ENCODE measurements around the gene FRAS1.
"Not testable (repeated sequence)": the region's sequence is repeated elsewhere in the genome, so short reads cannot be mapped to it uniquely, and the experiment has no call there.

FRAS1 gene

DNA sequence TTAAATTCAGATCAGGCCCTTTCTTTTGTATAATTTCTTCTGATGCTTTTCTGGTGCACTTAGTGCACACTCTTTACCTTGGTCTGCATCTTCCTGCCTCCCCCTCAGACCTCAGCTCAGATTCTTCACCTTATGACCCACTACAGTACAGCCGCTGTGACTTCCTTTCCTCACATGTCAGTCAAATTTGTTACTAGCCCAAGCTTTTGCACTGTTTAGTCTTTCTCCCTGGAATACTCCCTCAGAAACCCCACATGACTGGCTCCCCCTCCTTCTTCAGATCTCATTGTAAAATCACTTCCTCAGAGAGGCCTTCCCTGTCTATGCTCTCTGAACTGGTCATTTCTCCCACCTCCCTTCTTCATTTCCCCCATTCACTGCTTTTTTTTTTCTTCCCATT, 132.9 kb downstream of the FRAS1 start:
- H3K9me3 ChIP-seq (ENCODE audit: control insufficient read depth, insufficient read depth, low read length), result no peaks in the 10 kb centered on the region
- H3K27ac ChIP-seq (ENCODE audit: low read depth, low read length), result no peak overlapping the region
- no peak overlapping the region for H3K9ac ChIP-seq (ENCODE audit: low read depth, low read length)
- no peaks in the 10 kb centered on the region for H3K27me3 ChIP-seq (ENCODE audit: control insufficient read depth, insufficient read depth, low read length)
- H3K36me3 ChIP-seq (ENCODE audit: control insufficient read depth, insufficient read depth, low read length), result no peaks in the 10 kb centered on the region
- peaks cover 6% of the 10 kb centered on the region; the same call in 1 of the 2 replicates for H3K4me1 ChIP-seq (ENCODE audit: control insufficient read depth, insufficient read depth, low read length)
- no peak overlapping the region for H3K4me3 ChIP-seq (ENCODE audit: low read depth, low read length)

DNA sequence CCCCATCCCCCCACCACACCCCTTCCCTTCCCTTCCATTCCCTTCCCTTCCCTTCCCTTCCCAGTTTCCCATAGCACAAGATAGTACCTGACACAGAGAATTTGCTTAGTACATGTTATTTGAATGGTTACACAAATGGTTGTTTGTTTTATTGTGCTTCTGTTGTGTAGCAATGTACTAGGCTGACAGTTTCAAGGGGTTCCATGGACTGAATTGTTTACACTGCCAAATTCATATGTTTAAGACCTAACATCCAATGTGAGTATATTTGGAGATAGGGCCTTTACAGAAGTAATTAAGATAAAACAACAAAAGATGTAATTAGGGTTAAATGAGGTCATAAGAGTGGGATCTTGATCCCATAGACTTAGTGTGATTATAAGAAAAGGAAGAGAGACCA, 133.5 kb downstream of the FRAS1 start:
- H3K9me3 ChIP-seq (ENCODE audit: control insufficient read depth, insufficient read depth, low read length), result peaks cover 3% of the 10 kb centered on the region
- H3K36me3 ChIP-seq (ENCODE audit: control insufficient read depth, insufficient read depth, low read length), result no peaks in the 10 kb centered on the region
- H3K9ac ChIP-seq (ENCODE audit: low read depth, low read length), result no peak overlapping the region
- no peak overlapping the region for H3K4me3 ChIP-seq (ENCODE audit: low read depth, low read length)
- H3K4me1 ChIP-seq (ENCODE audit: control insufficient read depth, insufficient read depth, low read length), result peaks cover 6% of the 10 kb centered on the region; the same call in 1 of the 2 replicates
- H3K27ac ChIP-seq (ENCODE audit: low read depth, low read length), result no peak overlapping the region
- no peaks in the 10 kb centered on the region for H3K27me3 ChIP-seq (ENCODE audit: control insufficient read depth, insufficient read depth, low read length)

DNA sequence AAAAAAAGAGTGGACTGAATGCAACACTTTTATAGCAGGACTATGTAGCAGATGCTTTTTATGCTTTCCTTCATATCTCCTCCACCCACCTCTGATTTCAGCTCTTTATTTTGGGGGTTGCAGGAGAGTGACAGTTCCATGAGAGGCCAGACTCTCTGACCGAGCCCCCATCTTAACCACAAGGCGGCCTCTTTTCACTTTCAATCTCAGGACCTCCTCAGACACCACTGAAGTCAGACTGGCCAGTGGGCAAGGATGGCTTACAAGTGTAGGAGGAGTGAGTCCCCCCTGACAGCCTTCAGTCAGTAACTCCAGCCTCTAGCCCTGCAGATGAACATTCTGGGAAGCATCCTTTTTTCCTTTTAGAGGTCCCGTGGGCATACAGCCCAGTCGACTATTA, 140.8 kb downstream of the FRAS1 start:
- Histone ChIP-seq H3K27me3 (ENCODE audit: control insufficient read depth, insufficient read depth, low read length) (no peaks in the 10 kb centered on the region), H3K36me3 (ENCODE audit: control insufficient read depth, insufficient read depth, low read length) (no peaks in the 10 kb centered on the region), H3K27ac (ENCODE audit: low read depth, low read length) (no peak overlapping the region), H3K9ac (ENCODE audit: low read depth, low read length) (no peak overlapping the region), H3K9me3 (ENCODE audit: control insufficient read depth, insufficient read depth, low read length) (peaks cover 4% of the 10 kb centered on the region), H3K4me3 (ENCODE audit: low read depth, low read length) (no peak overlapping the region), H3K4me1 (ENCODE audit: control insufficient read depth, insufficient read depth, low read length) (no peaks in the 10 kb centered on the region)

DNA sequence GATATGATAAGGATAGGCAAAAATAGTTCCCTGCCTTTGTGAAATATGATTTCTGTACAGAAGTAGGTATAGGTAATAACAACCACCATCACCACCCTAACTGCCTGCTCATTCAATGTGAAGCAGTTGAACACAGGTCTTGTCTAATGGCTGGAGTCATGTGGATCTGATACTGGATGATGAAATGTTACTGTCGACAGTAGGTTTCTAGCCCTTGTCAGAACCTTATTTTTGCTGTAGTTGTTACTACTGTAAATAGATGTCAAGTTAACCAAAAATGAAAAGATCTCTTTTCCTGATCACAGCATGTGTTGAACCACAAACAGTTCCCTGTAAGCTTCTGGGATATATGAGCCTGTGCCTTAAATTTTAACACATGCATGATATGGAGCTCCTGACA, 142.9 kb downstream of the FRAS1 start:
- Histone ChIP-seq H3K27ac (ENCODE audit: low read depth, low read length) (no peak overlapping the region), H3K27me3 (ENCODE audit: control insufficient read depth, insufficient read depth, low read length) (no peaks in the 10 kb centered on the region), H3K9ac (ENCODE audit: low read depth, low read length) (no peak overlapping the region), H3K4me1 (ENCODE audit: control insufficient read depth, insufficient read depth, low read length) (peaks cover 10% of the 10 kb centered on the region), H3K9me3 (ENCODE audit: control insufficient read depth, insufficient read depth, low read length) (peaks cover 4% of the 10 kb centered on the region), H3K4me3 (ENCODE audit: low read depth, low read length) (no peak overlapping the region), H3K36me3 (ENCODE audit: control insufficient read depth, insufficient read depth, low read length) (no peaks in the 10 kb centered on the region)

DNA sequence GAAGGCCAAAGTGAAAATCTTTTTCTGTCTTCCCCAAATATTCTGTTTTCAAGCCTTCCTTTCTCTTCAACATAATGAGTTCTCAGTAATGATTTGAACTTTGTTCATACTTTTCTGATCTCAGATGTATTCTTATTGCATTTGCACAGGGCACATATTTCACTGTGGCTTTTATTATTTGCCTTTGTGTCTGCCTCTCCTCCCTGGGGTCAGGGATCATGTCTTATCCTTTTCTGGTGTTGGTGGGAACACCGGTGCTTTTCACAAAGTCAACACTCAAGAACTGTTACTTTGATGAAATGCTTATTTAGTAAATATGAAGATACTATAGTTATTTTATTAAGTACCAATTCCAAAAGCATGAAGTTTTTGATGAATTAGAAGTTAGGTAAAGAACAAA, 143.8 kb downstream of the FRAS1 start:
- peaks cover 20% of the 10 kb centered on the region for H3K4me1 ChIP-seq (ENCODE audit: control insufficient read depth, insufficient read depth, low read length)
- H3K27me3 ChIP-seq (ENCODE audit: control insufficient read depth, insufficient read depth, low read length), result no peaks in the 10 kb centered on the region
- H3K9ac ChIP-seq (ENCODE audit: low read depth, low read length), result no peak overlapping the region
- no peak overlapping the region for H3K27ac ChIP-seq (ENCODE audit: low read depth, low read length)
- no peaks in the 10 kb centered on the region for H3K9me3 ChIP-seq (ENCODE audit: control insufficient read depth, insufficient read depth, low read length)
- H3K4me3 ChIP-seq (ENCODE audit: low read depth, low read length), result no peak overlapping the region
- H3K36me3 ChIP-seq (ENCODE audit: control insufficient read depth, insufficient read depth, low read length), result no peaks in the 10 kb centered on the region

DNA sequence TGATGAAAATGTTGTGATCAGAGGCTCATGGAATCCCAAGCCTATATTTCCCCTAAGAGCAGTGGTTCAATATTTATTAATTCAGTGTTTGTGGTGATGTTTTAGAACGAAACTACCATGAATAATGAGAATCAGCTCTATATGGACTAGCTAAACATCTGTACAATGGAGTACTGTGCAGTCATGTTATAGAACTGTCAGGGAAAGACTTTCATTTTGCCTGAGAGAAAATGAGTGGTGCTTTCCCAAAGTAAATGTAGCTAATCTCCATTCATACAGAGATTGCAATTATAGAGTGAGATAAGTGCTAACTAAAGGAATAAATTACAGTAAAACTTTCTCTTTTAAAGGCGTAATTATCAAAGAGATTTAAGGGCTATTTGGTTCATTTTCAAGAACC, 147.1 kb downstream of the FRAS1 start:
- Histone ChIP-seq H3K9ac (ENCODE audit: low read depth, low read length) (no peak overlapping the region), H3K36me3 (ENCODE audit: control insufficient read depth, insufficient read depth, low read length) (no peaks in the 10 kb centered on the region), H3K9me3 (ENCODE audit: control insufficient read depth, insufficient read depth, low read length) (no peaks in the 10 kb centered on the region), H3K27ac (ENCODE audit: low read depth, low read length) (no peak overlapping the region), H3K4me1 (ENCODE audit: control insufficient read depth, insufficient read depth, low read length) (peaks cover 30% of the 10 kb centered on the region), H3K27me3 (ENCODE audit: control insufficient read depth, insufficient read depth, low read length) (no peaks in the 10 kb centered on the region), H3K4me3 (ENCODE audit: low read depth, low read length) (no peak overlapping the region)

DNA sequence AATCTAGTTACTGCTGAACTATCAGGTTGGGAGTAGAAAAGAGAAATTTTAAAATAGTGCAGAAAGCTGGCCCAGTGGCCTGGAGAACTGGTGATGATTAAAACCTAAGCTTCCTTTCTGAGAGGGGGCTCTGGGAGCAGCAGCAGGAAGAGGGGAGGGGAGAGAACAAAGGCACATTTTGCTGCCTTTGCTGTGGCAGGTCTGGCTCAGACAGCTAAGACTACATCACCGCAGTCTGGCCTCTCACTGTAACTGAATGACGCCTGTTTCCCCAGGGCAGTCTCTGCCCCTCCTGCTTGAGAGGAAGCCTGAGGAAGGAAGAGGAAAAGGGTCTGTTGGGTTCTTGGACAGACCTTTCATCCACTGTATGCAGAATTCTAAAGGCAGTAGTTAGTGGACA, 148.5 kb downstream of the FRAS1 start:
- no peak overlapping the region for H3K9ac ChIP-seq (ENCODE audit: low read depth, low read length)
- H3K27me3 ChIP-seq (ENCODE audit: control insufficient read depth, insufficient read depth, low read length), result no peaks in the 10 kb centered on the region
- H3K4me1 ChIP-seq (ENCODE audit: control insufficient read depth, insufficient read depth, low read length), result peaks cover 30% of the 10 kb centered on the region
- no peak overlapping the region for H3K4me3 ChIP-seq (ENCODE audit: low read depth, low read length)
- no peaks in the 10 kb centered on the region for H3K9me3 ChIP-seq (ENCODE audit: control insufficient read depth, insufficient read depth, low read length)
- no peaks in the 10 kb centered on the region for H3K36me3 ChIP-seq (ENCODE audit: control insufficient read depth, insufficient read depth, low read length)
- H3K27ac ChIP-seq (ENCODE audit: low read depth, low read length), result peak overlapping the region; percentile 17

DNA sequence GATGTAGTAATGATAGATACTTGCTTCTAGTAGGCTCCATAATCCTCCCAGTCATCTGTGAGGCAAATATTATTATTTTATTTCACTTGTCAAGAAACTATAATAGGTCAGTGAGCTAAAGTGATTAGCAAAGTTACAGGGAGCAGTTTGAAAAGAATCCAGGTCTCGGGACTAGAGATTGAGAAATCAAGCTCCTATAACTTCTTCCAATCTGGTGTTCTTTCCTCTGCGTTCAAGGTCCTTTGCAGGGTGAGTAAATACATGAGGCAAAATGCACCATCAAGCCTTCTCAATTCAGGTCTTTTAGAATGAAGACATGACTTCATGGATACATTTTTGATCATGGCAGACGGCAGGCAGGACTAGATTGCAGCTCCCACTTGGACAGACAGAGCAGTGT, 150.4 kb downstream of the FRAS1 start:
- H3K4me3 ChIP-seq (ENCODE audit: low read depth, low read length), result no peak overlapping the region
- H3K36me3 ChIP-seq (ENCODE audit: control insufficient read depth, insufficient read depth, low read length), result no peaks in the 10 kb centered on the region
- H3K9ac ChIP-seq (ENCODE audit: low read depth, low read length), result no peak overlapping the region
- H3K27ac ChIP-seq (ENCODE audit: low read depth, low read length), result no peak overlapping the region
- H3K27me3 ChIP-seq (ENCODE audit: control insufficient read depth, insufficient read depth, low read length), result no peaks in the 10 kb centered on the region
- peaks cover 30% of the 10 kb centered on the region for H3K4me1 ChIP-seq (ENCODE audit: control insufficient read depth, insufficient read depth, low read length)
- no peaks in the 10 kb centered on the region for H3K9me3 ChIP-seq (ENCODE audit: control insufficient read depth, insufficient read depth, low read length)

DNA sequence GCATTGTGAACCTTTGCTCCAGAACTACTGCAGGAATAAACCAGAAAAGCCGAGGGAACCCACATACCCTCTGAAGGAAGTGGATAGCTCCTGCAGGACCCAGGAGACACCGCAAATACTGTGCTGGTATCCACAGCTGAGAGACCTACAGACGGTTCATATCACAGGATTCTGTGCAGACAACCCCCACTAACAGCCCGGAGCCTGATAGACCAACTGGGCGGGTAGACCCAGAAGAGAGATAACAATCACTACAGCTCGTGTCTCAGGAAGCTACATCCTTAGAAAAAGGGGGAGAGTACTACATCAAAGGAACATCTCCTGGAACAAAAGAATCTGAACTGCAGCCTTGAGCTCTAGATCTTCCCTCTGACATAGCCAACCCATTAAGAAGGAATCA, 150.8 kb downstream of the FRAS1 start:
- H3K36me3 ChIP-seq (ENCODE audit: control insufficient read depth, insufficient read depth, low read length), result no peaks in the 10 kb centered on the region
- no peak overlapping the region for H3K4me3 ChIP-seq (ENCODE audit: low read depth, low read length)
- H3K9ac ChIP-seq (ENCODE audit: low read depth, low read length), result no peak overlapping the region
- H3K27ac ChIP-seq (ENCODE audit: low read depth, low read length), result no peak overlapping the region
- no peaks in the 10 kb centered on the region for H3K27me3 ChIP-seq (ENCODE audit: control insufficient read depth, insufficient read depth, low read length)
- no peaks in the 10 kb centered on the region for H3K9me3 ChIP-seq (ENCODE audit: control insufficient read depth, insufficient read depth, low read length)
- peaks cover 30% of the 10 kb centered on the region for H3K4me1 ChIP-seq (ENCODE audit: control insufficient read depth, insufficient read depth, low read length)

DNA sequence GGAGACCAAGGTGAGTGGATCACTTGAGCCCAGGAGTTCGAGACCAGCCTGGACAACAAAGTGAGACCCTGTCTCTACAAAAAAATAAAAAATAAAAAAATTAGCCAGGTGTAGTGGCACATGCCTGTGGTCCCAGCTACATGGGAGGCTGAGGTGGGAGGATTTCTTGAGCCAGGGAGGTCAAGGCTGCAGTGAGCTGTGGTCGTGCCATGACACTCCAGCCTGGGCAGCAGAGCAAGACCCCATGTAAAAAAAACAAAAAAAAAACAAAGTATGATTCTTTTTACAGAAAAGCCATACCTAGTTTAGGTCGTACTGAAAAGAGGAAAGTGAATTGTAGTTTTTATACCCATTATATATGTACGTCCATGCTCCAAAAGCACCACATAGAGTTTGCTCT, 151.8 kb downstream of the FRAS1 start:
- H3K27ac ChIP-seq (ENCODE audit: low read depth, low read length); H3K27me3 ChIP-seq (ENCODE audit: control insufficient read depth, insufficient read depth, low read length); H3K9ac ChIP-seq (ENCODE audit: low read depth, low read length); H3K4me3 ChIP-seq (ENCODE audit: low read depth, low read length); H3K36me3 ChIP-seq (ENCODE audit: control insufficient read depth, insufficient read depth, low read length); H3K9me3 ChIP-seq (ENCODE audit: control insufficient read depth, insufficient read depth, low read length): not testable (repeated sequence)
- peaks cover 30% of the 10 kb centered on the region for H3K4me1 ChIP-seq (ENCODE audit: control insufficient read depth, insufficient read depth, low read length)

DNA sequence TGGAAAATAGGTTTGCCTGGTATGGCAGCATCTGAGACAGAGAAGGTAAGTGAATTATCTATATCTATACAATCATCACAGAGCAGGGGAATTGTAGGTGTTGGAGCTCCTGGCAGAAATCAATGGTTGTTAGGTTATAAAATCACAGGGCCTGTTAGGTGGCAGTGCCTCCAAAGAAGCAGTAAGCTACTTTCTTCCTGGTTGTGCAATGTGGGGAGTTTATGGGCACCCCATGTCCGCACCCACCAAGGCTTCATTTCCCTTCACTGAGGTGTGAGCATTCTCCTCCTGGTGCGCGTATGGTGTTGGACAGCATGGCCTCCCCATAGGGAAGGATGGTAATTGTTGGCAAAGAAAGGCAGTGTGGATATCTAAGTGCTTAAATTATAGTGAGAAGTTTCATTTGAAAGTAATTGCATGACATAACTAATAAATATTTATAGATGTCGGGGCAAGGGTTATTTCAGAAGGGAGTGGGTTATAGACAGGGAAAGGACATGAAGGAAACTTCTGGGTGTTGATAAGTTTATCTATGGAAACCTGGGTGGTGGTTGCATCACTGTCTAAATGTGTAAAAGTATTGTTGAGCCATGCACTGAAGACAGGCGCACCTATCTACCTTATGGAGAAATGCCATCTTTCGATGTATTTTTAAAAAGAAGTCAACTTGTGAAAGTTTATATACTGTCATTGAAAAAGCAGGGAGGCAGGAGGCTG, 153.7 kb downstream of the FRAS1 start:
- H3K4me1 ChIP-seq (ENCODE audit: control insufficient read depth, insufficient read depth, low read length), result peaks cover 11% of the 10 kb centered on the region
- H3K9ac ChIP-seq (ENCODE audit: low read depth, low read length), result no peak overlapping the region
- H3K27me3 ChIP-seq (ENCODE audit: control insufficient read depth, insufficient read depth, low read length), result no peaks in the 10 kb centered on the region
- H3K4me3 ChIP-seq (ENCODE audit: low read depth, low read length), result no peak overlapping the region
- no peaks in the 10 kb centered on the region for H3K9me3 ChIP-seq (ENCODE audit: control insufficient read depth, insufficient read depth, low read length)
- no peaks in the 10 kb centered on the region for H3K36me3 ChIP-seq (ENCODE audit: control insufficient read depth, insufficient read depth, low read length)
- no peak overlapping the region for H3K27ac ChIP-seq (ENCODE audit: low read depth, low read length)

All from HUES48 (cell line).